Activated T-cell treated with anti-CD3 and anti-CD28 coated beads, Interleukin-2, amount 50 U/mL, for 1 hour (primary cell): Measurements from ENCODE around the gene CFB.
"Not testable (repeated sequence)": the region's sequence is repeated elsewhere in the genome, so short reads cannot be mapped to it uniquely, and the experiment has no call there.

Source experiments
- DNase-seq: peaks from one replicate; pipeline ENCODE4 v3.0.0-alpha.2; 2020

The CFB gene

GRCh38 chr6:31945507-31946369, at the start of gene CFB:
CFB (plus strand) TSS chr6:31946095; CDS start chr6:31946222, 127 bp downstream.
- DNase-seq, result no peak

GRCh38 chr6:31896493-31896855, 49.4 kb upstream of the CFB start:
- no peak for DNase-seq

- DNase-seq, result peak; percentile 39
These were observed 48.9 kb upstream of the CFB start for GRCh38 chr6:31896856-31897611.

GRCh38 chr6:31897612-31898382, 48.1 kb upstream of the CFB start, which contains the start of gene EHMT2:
EHMT2 (minus strand) TSS chr6:31897698; CDS start chr6:31897677, 21 bp downstream.
- DNase-seq, result peak; percentile 83

- no peak for DNase-seq
These were observed 47.4 kb upstream of the CFB start for GRCh38 chr6:31898383-31899011.

- no peak for DNase-seq
These were observed 46.7 kb upstream of the CFB start for GRCh38 chr6:31899215-31899614.

- DNase-seq, result no peak
These were observed 45.8 kb upstream of the CFB start for GRCh38 chr6:31899882-31900722.

GRCh38 chr6:31900917-31901414, 44.9 kb upstream of the CFB start:
- no peak for DNase-seq

- DNase-seq, result no peak
These were observed 44.4 kb upstream of the CFB start for GRCh38 chr6:31901415-31901952.

GRCh38 chr6:31901953-31902643, 43.8 kb upstream of the CFB start, which contains the start of gene ZBTB12:
ZBTB12 (minus strand) TSS chr6:31902086; CDS start chr6:31901305, 781 bp downstream.
- peak; percentile 86 for DNase-seq

- no peak for DNase-seq
These were observed 41.9 kb upstream of the CFB start for GRCh38 chr6:31903957-31904356.

- no peak for DNase-seq
These were observed 40.9 kb upstream of the CFB start for GRCh38 chr6:31905041-31905440.

- no peak for DNase-seq
These were observed 39.8 kb upstream of the CFB start for GRCh38 chr6:31906122-31906521.

- not testable (repeated sequence) for DNase-seq
These were observed 39.2 kb upstream of the CFB start for GRCh38 chr6:31906727-31907126.

GRCh38 chr6:31907158-31907813, 38.6 kb upstream of the CFB start:
- no peak for DNase-seq

- not testable (repeated sequence) for DNase-seq
These were observed 37.6 kb upstream of the CFB start for GRCh38 chr6:31908255-31908654.

GRCh38 chr6:31908791-31909190, 37.1 kb upstream of the CFB start:
- DNase-seq, result no peak

- DNase-seq, result not testable (repeated sequence)
These were observed 36.6 kb upstream of the CFB start for GRCh38 chr6:31909298-31909697.

GRCh38 chr6:31911826-31912585, 33.9 kb upstream of the CFB start:
- DNase-seq, result no peak
